Muscle of leg (tissue), 11 donors: Measurements from ENCODE around the gene NCCRP1. TPM values are rescaled to one million over a fixed set of nuclear protein-coding genes. Genes with fewer than 3 reads are reported as not detected.

ENCODE experiments used
- DNase-seq: peaks from one replicate; pipeline ENCODE4 v3.0.0; 2013
- H3K27ac ChIP-seq: one replicate; pipeline ENCODE4 v1.5.1; 2013; ENCODE audit warnings: mild to moderate bottlenecking, low read length, control low read depth
- H3K27me3 ChIP-seq: one replicate; pipeline ENCODE4 v1.6.1; 2013; ENCODE audit warnings: low read length; ENCODE audit not compliant: control insufficient read depth, insufficient read depth
- H3K36me3 ChIP-seq: one replicate; pipeline ENCODE4 v1.6.1; 2013; ENCODE audit warnings: low read length; ENCODE audit not compliant: control insufficient read depth, insufficient read depth
- H3K4me1 ChIP-seq: one replicate; pipeline ENCODE4 v1.6.1; 2013; ENCODE audit warnings: low read length; ENCODE audit not compliant: control insufficient read depth, insufficient read depth
- H3K4me3 ChIP-seq: one replicate; pipeline ENCODE4 v1.5.1; 2013; ENCODE audit warnings: low read length, control low read depth
- H3K9me3 ChIP-seq: replicated peaks from 2 replicates; pipeline ENCODE4 v1.6.1; 2013; ENCODE audit warnings: low read depth, low read length; ENCODE audit not compliant: control insufficient read depth
- WGBS: methylation state at CpG from one replicate; pipeline ENCODE4 v1.1.5; 2013; ENCODE audit warnings: missing lambda C conversion rate; ENCODE audit not compliant: insufficient coverage; 5-methylcytosine and 5-hydroxymethylcytosine counted together
- polyA plus RNA-seq, 8 donors: library from polyadenylated mRNA; unstranded; fragments of 120-200 nt; gene quantifications; one replicate each; pipeline versions ENCODE4 v1.2.1 to v1.2.3, GENCODE V29; 2013; ENCODE audit warnings: inconsistent platforms in 1 of 8, low replicate concordance in 1 of 8; ENCODE audit not compliant: insufficient read length in 8 of 8, insufficient read depth in 1 of 8
- total RNA-seq: library from RNA; stranded (reverse); fragments of 120-200 nt; gene quantifications from one replicate; pipeline ENCODE4 v1.2.4, GENCODE V29; 2013

The NCCRP1 gene
- total and polyA plus RNA-seq, 9 donors = 0.04 to 0.35 (median 0.16) TPM; not detected in 3

- Histone ChIP-seq H3K27ac (no peak overlapping the region), H3K27me3 (no peaks in the 10 kb centered on the region), H3K36me3 (peaks cover 6% of the 10 kb centered on the region), H3K9me3 (no peaks in the 10 kb centered on the region), H3K4me3 (no peak overlapping the region), H3K4me1 (peaks cover 35% of the 10 kb centered on the region)
- no peak for DNase-seq
- WGBS = 82% methylated on average over 10 of the region's 15 CpGs
These were observed 41.0 kb upstream of the NCCRP1 start for GRCh38 chr19:39155741-39156140.

GRCh38 chr19:39156326-39157230, 40.2 kb upstream of the NCCRP1 start:
- DNase-seq = peak; percentile 48
- Histone ChIP-seq H3K27ac (no peak overlapping the region), H3K36me3 (peaks cover 6% of the 10 kb centered on the region), H3K4me3 (peak overlapping the region; percentile 31), H3K9me3 (no peaks in the 10 kb centered on the region), H3K4me1 (peaks cover 35% of the 10 kb centered on the region), H3K27me3 (no peaks in the 10 kb centered on the region)
- 13% methylated on average over 11 of the region's 24 CpGs for WGBS

- no peak for DNase-seq
- no peaks in the 10 kb centered on the region for H3K9me3 ChIP-seq
- H3K36me3 ChIP-seq = peaks cover 6% of the 10 kb centered on the region
- H3K4me1 ChIP-seq = peaks cover 35% of the 10 kb centered on the region
- H3K4me3 ChIP-seq = peak overlapping the region; percentile 31
- 62% methylated on average over 20 of the region's 23 CpGs for WGBS
- H3K27me3 ChIP-seq = no peaks in the 10 kb centered on the region
- no peak overlapping the region for H3K27ac ChIP-seq
These were observed 39.3 kb upstream of the NCCRP1 start for GRCh38 chr19:39157275-39157996.

GRCh38 chr19:39157997-39158389, 38.8 kb upstream of the NCCRP1 start:
- Histone ChIP-seq H3K9me3 (no peaks in the 10 kb centered on the region), H3K27ac (no peak overlapping the region), H3K36me3 (peaks cover 6% of the 10 kb centered on the region), H3K27me3 (no peaks in the 10 kb centered on the region), H3K4me1 (peaks cover 35% of the 10 kb centered on the region), H3K4me3 (no peak overlapping the region)
- DNase-seq = no peak
- WGBS = 87% methylated on average over 15 of the region's 15 CpGs

GRCh38 chr19:39158646-39159260, 38.0 kb upstream of the NCCRP1 start:
- Histone ChIP-seq H3K27me3 (no peaks in the 10 kb centered on the region), H3K4me1 (peaks cover 35% of the 10 kb centered on the region), H3K27ac (no peak overlapping the region), H3K36me3 (peaks cover 6% of the 10 kb centered on the region), H3K9me3 (no peaks in the 10 kb centered on the region), H3K4me3 (no peak overlapping the region)
- 85% methylated on average over 9 of the region's 12 CpGs for WGBS
- DNase-seq = no peak

- Histone ChIP-seq H3K36me3 (peaks cover 6% of the 10 kb centered on the region), H3K27me3 (no peaks in the 10 kb centered on the region), H3K4me1 (peaks cover 27% of the 10 kb centered on the region), H3K9me3 (no peaks in the 10 kb centered on the region), H3K27ac (peak overlapping the region; percentile 20), H3K4me3 (no peak overlapping the region)
- 20% methylated on average over 7 of the region's 8 CpGs for WGBS
- DNase-seq = peak; percentile 86
These were observed 36.3 kb upstream of the NCCRP1 start for GRCh38 chr19:39160523-39160861.

- H3K27me3 ChIP-seq = no peaks in the 10 kb centered on the region
- H3K27ac ChIP-seq = peak overlapping the region; percentile 20
- peaks cover 6% of the 10 kb centered on the region for H3K36me3 ChIP-seq
- DNase-seq = no peak
- WGBS = 82% methylated on average over 19 of the region's 21 CpGs
- H3K9me3 ChIP-seq = no peaks in the 10 kb centered on the region
- H3K4me1 ChIP-seq = peaks cover 23% of the 10 kb centered on the region
- no peak overlapping the region for H3K4me3 ChIP-seq
These were observed 35.7 kb upstream of the NCCRP1 start for GRCh38 chr19:39160889-39161672.

GRCh38 chr19:39162441-39163043, 34.2 kb upstream of the NCCRP1 start:
- peaks cover 24% of the 10 kb centered on the region for H3K4me1 ChIP-seq
- no peak for DNase-seq
- 73% methylated on average over 7 of the region's 15 CpGs for WGBS
- no peak overlapping the region for H3K27ac ChIP-seq
- peaks cover 6% of the 10 kb centered on the region for H3K36me3 ChIP-seq
- H3K27me3 ChIP-seq = no peaks in the 10 kb centered on the region
- no peak overlapping the region for H3K4me3 ChIP-seq
- no peaks in the 10 kb centered on the region for H3K9me3 ChIP-seq

GRCh38 chr19:39163621-39164020, 33.1 kb upstream of the NCCRP1 start:
- Histone ChIP-seq H3K27ac (no peak overlapping the region), H3K27me3 (no peaks in the 10 kb centered on the region), H3K4me1 (peaks cover 24% of the 10 kb centered on the region), H3K36me3 (peaks cover 5% of the 10 kb centered on the region), H3K9me3 (no peaks in the 10 kb centered on the region), H3K4me3 (no peak overlapping the region)
- 91% methylated on average over 8 of the region's 9 CpGs for WGBS
- DNase-seq = no peak
